Measurements from ENCODE around the gene COPB2. TPM values are rescaled to one million over a fixed set of nuclear protein-coding genes. Genes with fewer than 3 reads are reported as not detected.

COPB2 gene
- total and polyA plus RNA-seq, 4 experiments from 2014 or later: 55.1 to 80.6 (median 79.0) TPM

DNA sequence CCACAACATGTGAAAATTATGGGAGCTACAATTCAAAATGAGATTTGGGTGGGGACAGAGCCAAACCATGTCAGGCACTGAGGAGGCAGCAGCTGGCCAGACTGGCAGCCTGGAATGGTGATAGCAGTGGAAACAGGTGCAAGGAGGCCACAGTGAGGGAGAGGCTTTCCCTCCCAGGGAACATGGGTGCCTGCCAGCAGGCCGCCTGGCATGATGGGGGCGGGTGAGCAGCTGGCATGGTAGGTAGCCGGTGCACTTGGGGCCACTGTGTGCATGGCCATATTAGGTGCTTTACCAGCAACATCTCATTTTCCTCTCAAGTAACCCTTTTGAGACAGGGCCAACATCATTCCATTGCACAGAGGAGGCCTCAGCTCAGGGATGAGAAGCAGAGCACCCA, 63.9 kb downstream of the COPB2 start:
- Mint-ChIP-seq H3K4me3 (no peak overlapping the region), H3K27me3 (peaks cover 7 to 11% of the 10 kb centered on the region in 2 donors), H3K9me3 (no peaks in the 10 kb centered on the region), H3K4me1 (peaks cover 5 to 20% (median 12%) of the 10 kb centered on the region in 4 donors), H3K36me3 (no peaks in the 10 kb centered on the region), H3K27ac (no peak overlapping the region)
- ChIA-PET POLR2A (ENCODE audit: partially characterized antibody) (no interaction called here), CTCF (ENCODE audit: partially characterized antibody) (interaction anchor here (1.3 to 1.6 kb wide), 2 partner anchors 213 to 389 kb away, joined by 3 to 7 read pairs; no protein-coding TSS in a partner anchor)
- Histone ChIP-seq H3K27me3 (ENCODE audit: insufficient read depth, low read length) (no peaks in the 10 kb centered on the region), H3K4me3 (ENCODE audit: low read length in 2 of 2) (no peak overlapping the region), H3K9me3 (ENCODE audit: control insufficient read depth in 1 of 2, low read length in 2 of 2) (no peaks in the 10 kb centered on the region), H3K36me3 (ENCODE audit: insufficient read depth, low read length) (no peaks in the 10 kb centered on the region), H3K27ac (ENCODE audit: low read depth, low read length) (no peak overlapping the region), H3K4me1 (ENCODE audit: insufficient read depth, low read length) (peaks cover 5% of the 10 kb centered on the region)
- intact Hi-C loops (cut with micrococcal nuclease): loop anchor here (5.0 kb wide), 1 partner anchor 733 kb away; the partner anchor contains the start of gene CEP70
- DNase-seq: no peak

DNA sequence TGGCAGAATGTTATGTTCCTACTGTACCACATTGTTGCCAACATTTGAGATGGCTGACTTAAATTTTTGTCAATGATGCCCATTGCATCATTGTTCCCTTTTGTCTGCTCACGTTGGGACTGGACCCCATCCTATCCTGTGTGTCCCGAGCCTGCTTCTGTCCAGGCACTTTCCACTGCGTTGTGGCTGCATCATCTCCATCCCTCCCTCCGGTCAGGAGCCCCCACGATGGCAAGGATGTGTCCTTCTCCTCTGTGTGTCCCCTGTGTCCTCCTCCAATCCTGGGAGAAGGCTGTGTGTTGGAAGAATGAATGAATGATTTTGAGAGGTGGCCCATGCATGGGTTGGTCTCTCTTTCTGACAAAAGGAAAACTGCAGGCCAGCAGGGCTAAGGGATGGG, 65.0 kb downstream of the COPB2 start:
- no peak for DNase-seq
- H3K4me3 Mint-ChIP-seq: no peak overlapping the region
- H3K36me3 ChIP-seq (ENCODE audit: insufficient read depth, low read length): no peaks in the 10 kb centered on the region
- peaks cover 3 to 13% (median 7%) of the 10 kb centered on the region in 4 donors for H3K4me1 Mint-ChIP-seq
- H3K27me3 ChIP-seq (ENCODE audit: insufficient read depth, low read length): no peaks in the 10 kb centered on the region
- no peak overlapping the region for H3K27ac Mint-ChIP-seq
- ChIA-PET CTCF (ENCODE audit: partially characterized antibody) (interaction anchor here (1.3 to 1.6 kb wide), 2 partner anchors 212 to 388 kb away, joined by 3 to 7 read pairs; no protein-coding TSS in a partner anchor), POLR2A (ENCODE audit: partially characterized antibody) (no interaction called here)
- H3K36me3 Mint-ChIP-seq: no peaks in the 10 kb centered on the region
- H3K27me3 Mint-ChIP-seq: peaks cover 0 to 6% of the 10 kb centered on the region in 2 donors
- H3K4me3 ChIP-seq (ENCODE audit: low read length in 2 of 2): no peak overlapping the region
- H3K9me3 ChIP-seq (ENCODE audit: control insufficient read depth in 1 of 2, low read length in 2 of 2): no peaks in the 10 kb centered on the region
- no peak overlapping the region for H3K27ac ChIP-seq (ENCODE audit: low read depth, low read length)
- peaks cover 1% of the 10 kb centered on the region for H3K4me1 ChIP-seq (ENCODE audit: insufficient read depth, low read length)
- no peaks in the 10 kb centered on the region for H3K9me3 Mint-ChIP-seq
- intact Hi-C loops (cut with micrococcal nuclease): no loop called here

DNA sequence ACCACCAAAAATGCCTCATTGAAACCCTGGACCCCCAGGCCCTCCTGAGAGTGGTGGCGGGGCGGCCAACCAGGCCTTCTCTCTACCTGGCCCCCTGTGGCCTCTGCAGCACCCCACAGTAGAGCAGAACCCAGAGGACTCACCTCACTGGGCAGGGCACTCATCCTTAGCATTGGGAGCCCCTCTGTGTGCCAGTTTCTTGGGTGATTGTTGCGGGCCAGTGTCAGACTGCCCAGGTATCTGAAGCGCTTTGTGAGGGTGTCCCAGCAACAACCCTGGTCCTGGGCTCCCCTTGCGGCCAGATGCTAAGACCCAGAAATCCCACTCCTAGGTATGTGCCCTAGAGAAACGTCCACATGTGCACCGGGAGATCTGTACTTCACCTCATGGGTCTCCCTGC, 66.3 kb downstream of the COPB2 start:
- Histone ChIP-seq H3K4me1 (ENCODE audit: insufficient read depth, low read length) (no peaks in the 10 kb centered on the region), H3K36me3 (ENCODE audit: insufficient read depth, low read length) (no peaks in the 10 kb centered on the region), H3K27me3 (ENCODE audit: insufficient read depth, low read length) (no peaks in the 10 kb centered on the region), H3K4me3 (ENCODE audit: low read length in 2 of 2) (no peak overlapping the region), H3K27ac (ENCODE audit: low read depth, low read length) (no peak overlapping the region), H3K9me3 (ENCODE audit: control insufficient read depth in 1 of 2, low read length in 2 of 2) (no peaks in the 10 kb centered on the region)
- Mint-ChIP-seq H3K27me3 (peaks cover 0 to 4% of the 10 kb centered on the region in 2 donors), H3K4me1 (peaks cover 0 to 4% (median 1%) of the 10 kb centered on the region in 4 donors), H3K4me3 (no peak overlapping the region), H3K9me3 (no peaks in the 10 kb centered on the region), H3K27ac (no peak overlapping the region), H3K36me3 (no peaks in the 10 kb centered on the region)
- ChIA-PET CTCF (ENCODE audit: partially characterized antibody) (interaction anchor here (1.1 kb wide), 1 partner anchor 211 kb away, joined by 5 read pairs; no protein-coding TSS in a partner anchor), POLR2A (ENCODE audit: partially characterized antibody) (no interaction called here)
- intact Hi-C loops (cut with micrococcal nuclease): no loop called here
- no peak for DNase-seq

DNA sequence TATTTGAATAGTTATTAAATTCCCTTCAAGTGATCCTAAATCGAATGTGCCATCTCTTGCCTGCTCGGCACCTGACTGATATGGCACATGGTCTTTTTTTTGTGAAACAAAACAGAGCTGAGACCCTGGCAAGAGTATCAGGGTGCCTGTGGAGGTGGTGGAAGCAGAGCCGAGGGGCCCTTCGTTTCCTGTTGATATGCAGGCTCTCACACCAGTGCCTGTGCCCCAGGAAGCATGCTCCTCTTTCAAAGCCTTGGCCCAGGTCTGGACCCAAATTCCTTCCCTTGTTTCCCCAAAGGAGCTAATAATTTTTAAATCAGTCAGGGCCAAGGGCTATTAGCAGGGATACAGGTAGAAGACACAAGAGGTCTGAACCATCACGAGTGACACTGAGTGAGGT, 67.1 kb downstream of the COPB2 start:
- ChIA-PET CTCF (ENCODE audit: partially characterized antibody) (interaction anchor here (1.1 kb wide), 1 partner anchor 211 kb away, joined by 5 read pairs; no protein-coding TSS in a partner anchor), POLR2A (ENCODE audit: partially characterized antibody) (no interaction called here)
- Histone ChIP-seq H3K27me3 (ENCODE audit: insufficient read depth, low read length) (no peaks in the 10 kb centered on the region), H3K36me3 (ENCODE audit: insufficient read depth, low read length) (no peaks in the 10 kb centered on the region), H3K4me1 (ENCODE audit: insufficient read depth, low read length) (no peaks in the 10 kb centered on the region), H3K4me3 (ENCODE audit: low read length in 2 of 2) (no peak overlapping the region), H3K27ac (ENCODE audit: low read depth, low read length) (no peak overlapping the region), H3K9me3 (ENCODE audit: control insufficient read depth in 1 of 2, low read length in 2 of 2) (no peaks in the 10 kb centered on the region)
- peaks cover 0 to 5% of the 10 kb centered on the region in 2 donors for H3K27me3 Mint-ChIP-seq
- no peaks in the 10 kb centered on the region for H3K9me3 Mint-ChIP-seq
- H3K4me1 Mint-ChIP-seq: no peaks in the 10 kb centered on the region
- intact Hi-C loops (cut with micrococcal nuclease): no loop called here
- H3K4me3 Mint-ChIP-seq: no peak overlapping the region
- no peak overlapping the region for H3K27ac Mint-ChIP-seq
- no peak for DNase-seq
- H3K36me3 Mint-ChIP-seq: no peaks in the 10 kb centered on the region

DNA sequence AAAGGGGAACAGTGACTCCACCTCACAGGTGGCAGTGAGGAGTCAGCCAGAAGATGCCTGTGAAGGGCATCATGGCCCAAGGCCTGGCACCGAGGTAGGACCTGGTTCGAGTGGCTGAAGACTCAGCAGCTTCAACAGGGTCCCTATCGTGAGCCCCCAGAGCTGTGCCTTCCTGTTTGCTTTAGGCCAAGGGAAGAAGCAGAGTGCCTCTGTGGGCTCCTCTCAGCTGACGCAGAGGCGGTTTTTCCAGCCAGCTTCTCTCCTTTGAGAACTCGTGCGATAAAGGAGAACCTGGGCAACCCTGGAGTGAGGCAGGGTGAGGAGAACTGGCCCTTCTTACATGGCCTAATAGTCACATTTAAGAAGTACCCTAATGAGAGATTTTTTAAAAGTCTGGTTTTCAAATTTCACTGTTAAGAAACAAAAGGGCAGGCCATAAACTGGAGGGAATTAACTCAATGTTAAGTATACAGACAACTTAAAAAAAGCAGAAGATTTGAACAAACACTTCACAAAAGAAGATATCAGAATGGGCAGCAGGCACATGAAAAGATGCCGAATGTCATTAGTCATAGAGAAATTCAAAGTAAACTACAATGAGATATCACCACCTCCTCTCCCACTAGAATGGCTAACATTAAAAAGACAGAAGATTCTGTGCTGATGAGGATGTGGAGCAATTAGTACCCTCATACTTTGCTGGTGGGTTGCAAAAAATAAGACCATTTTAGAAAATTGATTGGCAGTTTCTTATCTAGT, 68.7 kb downstream of the COPB2 start:
- H3K27ac Mint-ChIP-seq: no peak overlapping the region
- no peak overlapping the region for H3K27ac ChIP-seq (ENCODE audit: low read depth, low read length)

DNA sequence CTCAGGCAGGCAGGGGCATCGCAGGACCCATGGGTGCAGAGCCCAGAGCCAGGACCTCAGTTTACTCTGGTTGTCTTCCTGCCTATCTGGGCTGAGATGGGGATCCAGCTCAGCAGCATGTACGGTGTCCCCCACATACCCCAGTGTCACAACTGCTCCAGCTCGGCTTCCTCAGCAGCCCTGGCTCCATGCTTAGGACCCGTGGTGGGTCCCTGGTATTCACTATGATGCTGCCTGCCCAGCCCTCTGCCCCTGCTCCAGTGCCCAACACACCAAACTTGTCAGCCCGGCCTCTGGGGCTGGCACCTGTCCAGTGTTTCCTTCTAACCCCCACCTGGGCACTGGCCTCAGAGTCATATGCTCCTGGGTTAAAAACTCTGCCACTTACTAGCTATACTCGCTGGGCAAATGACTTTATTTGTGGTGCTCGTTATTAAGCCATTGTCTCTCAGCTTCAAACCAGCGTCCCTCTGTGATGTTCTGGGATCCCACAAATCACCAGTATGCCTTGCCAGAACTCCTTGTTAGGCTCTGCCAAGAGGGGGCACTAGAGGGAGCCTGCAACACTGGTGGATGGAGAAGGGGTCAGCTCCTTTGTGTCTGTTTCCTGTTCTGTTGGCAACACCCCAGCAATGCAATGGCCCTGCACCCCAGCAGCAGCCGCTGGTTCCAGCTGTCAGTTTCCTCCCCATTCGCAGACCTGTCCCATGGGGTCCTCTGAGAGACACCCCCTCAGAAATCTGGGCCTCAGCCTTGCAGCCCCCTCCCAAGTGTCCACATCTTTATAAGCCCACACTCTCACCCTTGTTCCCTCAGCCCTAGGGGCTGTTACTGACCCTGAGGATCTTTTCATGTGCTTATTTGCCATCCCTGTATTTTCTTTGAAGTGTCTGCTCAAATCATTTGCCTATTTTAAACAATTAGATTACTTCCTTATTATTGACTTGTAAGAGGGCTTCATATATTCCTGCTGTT, 69.7 kb downstream of the COPB2 start:
- intact Hi-C loops (cut with micrococcal nuclease): no loop called here
- no peaks in the 10 kb centered on the region for H3K4me1 Mint-ChIP-seq
- no peak overlapping the region for H3K27ac Mint-ChIP-seq

More for the DNA sequence above, 68.7 kb downstream of the COPB2 start:
- Mint-ChIP-seq H3K9me3 (no peaks in the 10 kb centered on the region), H3K36me3 (no peaks in the 10 kb centered on the region), H3K27me3 (peaks cover 5 to 11% of the 10 kb centered on the region in 2 donors), H3K4me3 (no peak overlapping the region), H3K4me1 (no peaks in the 10 kb centered on the region)
- ChIA-PET POLR2A (ENCODE audit: partially characterized antibody) (no interaction called here), CTCF (ENCODE audit: partially characterized antibody) (no interaction called here)
- no peak overlapping the region for H3K4me3 ChIP-seq (ENCODE audit: low read length in 2 of 2)
- no peak for DNase-seq
- H3K36me3 ChIP-seq (ENCODE audit: insufficient read depth, low read length): no peaks in the 10 kb centered on the region
- H3K9me3 ChIP-seq (ENCODE audit: control insufficient read depth in 1 of 2, low read length in 2 of 2): no peaks in the 10 kb centered on the region
- H3K4me1 ChIP-seq (ENCODE audit: insufficient read depth, low read length): no peaks in the 10 kb centered on the region
- intact Hi-C loops (cut with micrococcal nuclease): no loop called here
- no peaks in the 10 kb centered on the region for H3K27me3 ChIP-seq (ENCODE audit: insufficient read depth, low read length)

DNA sequence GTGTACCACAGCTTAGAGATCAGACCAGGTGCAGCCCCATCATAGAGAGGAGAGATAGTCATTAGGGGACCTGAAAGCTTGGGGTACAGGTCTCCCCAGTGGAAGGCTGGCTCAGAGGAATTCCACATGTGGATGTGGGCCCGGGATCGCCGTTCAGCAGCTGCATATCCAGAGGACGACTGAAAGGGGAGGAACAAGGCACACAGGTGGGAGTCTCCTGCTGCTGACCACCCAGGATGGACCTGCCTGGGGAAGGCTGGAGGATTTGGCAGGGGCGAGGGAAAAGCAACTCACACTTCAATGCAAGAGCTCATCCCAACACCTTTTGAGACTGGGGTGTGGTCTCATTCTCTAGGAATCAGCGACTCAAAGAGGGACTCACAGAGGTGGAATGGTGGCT, 70.6 kb downstream of the COPB2 start:
- Mint-ChIP-seq H3K9me3 (no peaks in the 10 kb centered on the region), H3K36me3 (no peaks in the 10 kb centered on the region), H3K27me3 (peaks cover 11 to 21% of the 10 kb centered on the region in 2 donors), H3K4me1 (no peaks in the 10 kb centered on the region), H3K4me3 (no peak overlapping the region), H3K27ac (no peak overlapping the region)
- no peak for DNase-seq
- Histone ChIP-seq H3K27me3 (ENCODE audit: insufficient read depth, low read length) (no peaks in the 10 kb centered on the region), H3K36me3 (ENCODE audit: insufficient read depth, low read length) (no peaks in the 10 kb centered on the region), H3K4me3 (ENCODE audit: low read length in 2 of 2) (no peak overlapping the region), H3K9me3 (ENCODE audit: control insufficient read depth in 1 of 2, low read length in 2 of 2) (no peaks in the 10 kb centered on the region), H3K4me1 (ENCODE audit: insufficient read depth, low read length) (no peaks in the 10 kb centered on the region), H3K27ac (ENCODE audit: low read depth, low read length) (no peak overlapping the region)
- POLR2A ChIA-PET (ENCODE audit: partially characterized antibody): no interaction called here
- intact Hi-C loops (cut with micrococcal nuclease): no loop called here
- CTCF ChIA-PET (ENCODE audit: partially characterized antibody): interaction anchor here (1.3 to 3.6 kb wide), 2 partner anchors 10 to 207 kb away, joined by 5 to 16 read pairs; no protein-coding TSS in a partner anchor

More for the DNA sequence above, 69.7 kb downstream of the COPB2 start:
- H3K36me3 ChIP-seq (ENCODE audit: insufficient read depth, low read length): no peaks in the 10 kb centered on the region
- H3K27me3 ChIP-seq (ENCODE audit: insufficient read depth, low read length): no peaks in the 10 kb centered on the region
- no peak for DNase-seq
- no peaks in the 10 kb centered on the region for H3K36me3 Mint-ChIP-seq
- H3K4me3 Mint-ChIP-seq: no peak overlapping the region
- ChIA-PET CTCF (ENCODE audit: partially characterized antibody) (interaction anchor here (1.3 to 3.6 kb wide), 2 partner anchors 9 to 208 kb away, joined by 5 to 16 read pairs; no protein-coding TSS in a partner anchor), POLR2A (ENCODE audit: partially characterized antibody) (no interaction called here)
- H3K27ac ChIP-seq (ENCODE audit: low read depth, low read length): no peak overlapping the region
- H3K4me1 ChIP-seq (ENCODE audit: insufficient read depth, low read length): no peaks in the 10 kb centered on the region
- H3K4me3 ChIP-seq (ENCODE audit: low read length in 2 of 2): no peak overlapping the region
- H3K27me3 Mint-ChIP-seq: peaks cover 8 to 17% of the 10 kb centered on the region in 2 donors
- H3K9me3 ChIP-seq (ENCODE audit: control insufficient read depth in 1 of 2, low read length in 2 of 2): no peaks in the 10 kb centered on the region
- no peaks in the 10 kb centered on the region for H3K9me3 Mint-ChIP-seq

Measured in CD4-positive, alpha-beta memory T cell (primary cell).